Measurements from ENCODE around the gene GTSF1L.

DNA sequence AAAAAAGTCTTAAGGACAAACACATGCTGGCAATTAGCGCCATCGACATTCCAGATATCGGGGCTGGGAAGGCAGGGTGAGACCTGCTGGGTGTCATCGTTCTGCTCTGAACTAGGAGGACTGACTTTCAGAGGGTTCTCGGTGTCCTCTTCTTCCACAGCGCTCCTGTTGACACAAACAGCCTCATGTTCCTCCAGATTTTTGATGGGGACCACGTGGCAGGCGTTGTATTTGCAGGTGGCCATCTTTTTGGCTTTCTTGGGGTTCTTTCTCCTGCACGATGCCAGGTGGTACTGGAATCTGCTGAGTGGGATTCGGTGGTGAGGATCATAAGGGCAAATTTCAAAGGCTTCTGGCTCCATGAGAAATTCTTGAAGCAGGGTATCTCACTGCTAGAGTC lies 469 bp downstream of the GTSF1L start:
- TF ChIP-seq, protein P1, sequence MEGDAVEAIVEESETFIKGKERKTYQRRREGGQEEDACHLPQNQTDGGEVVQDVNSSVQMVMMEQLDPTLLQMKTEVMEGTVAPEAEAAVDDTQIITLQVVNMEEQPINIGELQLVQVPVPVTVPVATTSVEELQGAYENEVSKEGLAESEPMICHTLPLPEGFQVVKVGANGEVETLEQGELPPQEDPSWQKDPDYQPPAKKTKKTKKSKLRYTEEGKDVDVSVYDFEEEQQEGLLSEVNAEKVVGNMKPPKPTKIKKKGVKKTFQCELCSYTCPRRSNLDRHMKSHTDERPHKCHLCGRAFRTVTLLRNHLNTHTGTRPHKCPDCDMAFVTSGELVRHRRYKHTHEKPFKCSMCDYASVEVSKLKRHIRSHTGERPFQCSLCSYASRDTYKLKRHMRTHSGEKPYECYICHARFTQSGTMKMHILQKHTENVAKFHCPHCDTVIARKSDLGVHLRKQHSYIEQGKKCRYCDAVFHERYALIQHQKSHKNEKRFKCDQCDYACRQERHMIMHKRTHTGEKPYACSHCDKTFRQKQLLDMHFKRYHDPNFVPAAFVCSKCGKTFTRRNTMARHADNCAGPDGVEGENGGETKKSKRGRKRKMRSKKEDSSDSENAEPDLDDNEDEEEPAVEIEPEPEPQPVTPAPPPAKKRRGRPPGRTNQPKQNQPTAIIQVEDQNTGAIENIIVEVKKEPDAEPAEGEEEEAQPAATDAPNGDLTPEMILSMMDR (IDR thresholded peaks at IDR 0.05) = no peak
- no peak for TF ChIP-seq POLR2A (IDR thresholded peaks at IDR 0.05)

All from heart left ventricle (tissue), 13 donors.